Activated CD8-positive, alpha-beta T cell treated with anti-CD3 and anti-CD28 coated beads, Interleukin-2, amount 10 ng/mL, durations not matched to agents 7 days and 5 days (primary cell): ENCODE results near the gene MAPK1IP1L. TPM values are rescaled to one million over a fixed set of nuclear protein-coding genes. Genes with fewer than 3 reads are reported as not detected.
A peak's percentile ranks its signal among the peaks of the same experiment; 100 is the strongest.
"Not testable (repeated sequence)": the region's sequence is repeated elsewhere in the genome, so short reads cannot be mapped to it uniquely, and the experiment has no call there.

Experiments
- ATAC-seq: fragments of 150-1000 bp; cut with Tn5 transposase; one replicate; pipeline ENCODE4 v1.10.0; 2021; ENCODE audit warnings: moderate library complexity
- CTCF ChIA-PET: fragments of 350-600 bp; sonication (Branson Sonifier 250); formaldehyde crosslinking; loops from one replicate; lab custom pipeline; 2021; ENCODE audit warnings: antibody characterized with exemption; lab: Charles Lee
- POLR2A ChIA-PET: fragments of 350-600 bp; sonication (Branson Sonifier 250); formaldehyde crosslinking; loops from one replicate; lab custom pipeline; 2021; ENCODE audit warnings: antibody characterized with exemption; lab: Charles Lee
- DNase-seq: peaks from one replicate; pipeline ENCODE4 v3.0.0-alpha.2; 2020
- H3K27ac Mint-ChIP-seq: one replicate; pipeline ENCODE4 v1.8.0; 2021; ENCODE audit warnings: mild to moderate bottlenecking, mixed read lengths
- H3K27me3 Mint-ChIP-seq: one replicate; pipeline ENCODE4 v1.8.0; 2021; ENCODE audit warnings: low read depth, mixed read lengths
- H3K36me3 Mint-ChIP-seq: one replicate; pipeline ENCODE4 v1.8.0; 2021; ENCODE audit warnings: low read depth, mixed read lengths
- H3K4me1 Mint-ChIP-seq: one replicate; pipeline ENCODE4 v1.8.0; 2021; ENCODE audit warnings: low read depth, mixed read lengths
- H3K4me3 Mint-ChIP-seq: one replicate; pipeline ENCODE4 v1.8.0; 2021; ENCODE audit warnings: mild to moderate bottlenecking, mixed read lengths
- H3K9me3 Mint-ChIP-seq: one replicate; pipeline ENCODE4 v1.8.0; 2022; ENCODE audit warnings: mixed read lengths; ENCODE audit not compliant: insufficient read depth
- total RNA-seq, 2 experiments: library from RNA; stranded (reverse); gene quantifications; one replicate each; pipeline ENCODE4 v1.2.3, GENCODE V29; 2021

MAPK1IP1L gene
- total RNA-seq, 2 experiments from 2014 or later: 105 to 106 TPM

GRCh38 chr14:55073856-55074255 is 22.4 kb downstream of the MAPK1IP1L start:
- ChIA-PET CTCF (interaction anchor here (0.5 kb wide), 1 partner anchor 89 kb away, joined by 3 read pairs; no protein-coding TSS in a partner anchor), POLR2A (interaction anchor here (2.1 kb wide), 1 partner anchor 23 kb away, joined by 7 read pairs; the partner anchor contains the start of gene MAPK1IP1L)
- no peak overlapping the region for H3K27ac Mint-ChIP-seq
- H3K27me3 Mint-ChIP-seq: no peaks in the 10 kb centered on the region
- no peaks in the 10 kb centered on the region for H3K9me3 Mint-ChIP-seq
- no peak overlapping the region for H3K4me3 Mint-ChIP-seq
- DNase-seq: no peak
- H3K4me1 Mint-ChIP-seq: peaks cover 27% of the 10 kb centered on the region
- peaks cover 4% of the 10 kb centered on the region for H3K36me3 Mint-ChIP-seq
- ATAC-seq: no peak

DNA sequence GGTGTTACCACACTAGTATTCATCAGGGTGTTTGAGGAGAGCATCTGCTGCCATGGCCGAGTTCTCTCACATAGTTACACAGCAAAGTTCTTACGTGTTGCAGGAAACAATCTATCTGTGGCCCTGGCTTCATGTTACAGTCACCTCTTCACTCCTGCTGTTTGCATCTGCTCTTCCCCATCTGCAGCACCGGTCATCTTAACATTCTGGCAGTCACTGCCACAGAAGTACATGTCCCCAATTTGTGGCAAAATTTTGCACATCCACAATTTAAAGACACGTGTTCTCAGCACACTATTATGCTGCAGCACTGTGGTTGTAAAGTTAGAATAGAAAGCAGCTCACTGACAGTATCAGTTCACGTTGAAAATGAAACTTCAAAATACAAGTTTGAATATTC is 23.2 kb downstream of the MAPK1IP1L start:
- Mint-ChIP-seq H3K36me3 (peaks cover 3% of the 10 kb centered on the region), H3K27ac (peak overlapping the region; percentile 51), H3K4me1 (peaks cover 27% of the 10 kb centered on the region), H3K4me3 (no peak overlapping the region), H3K9me3 (no peaks in the 10 kb centered on the region), H3K27me3 (no peaks in the 10 kb centered on the region)
- CTCF ChIA-PET: interaction anchor here (0.6 to 1.0 kb wide), 2 partner anchors 23 to 196 kb away, joined by 3 to 6 read pairs; partner anchors contain the start of gene MAPK1IP1L
- DNase-seq: no peak
- ATAC-seq: no peak
- POLR2A ChIA-PET: interaction anchor here (2.1 kb wide), 1 partner anchor 23 kb away, joined by 7 read pairs; the partner anchor contains the start of gene MAPK1IP1L

- H3K36me3 Mint-ChIP-seq: no peaks in the 10 kb centered on the region
- POLR2A ChIA-PET: interaction anchor here (2.1 kb wide), 1 partner anchor 24 kb away, joined by 7 read pairs; the partner anchor contains the start of gene MAPK1IP1L
- DNase-seq (no peak), ATAC-seq (no peak)
- H3K4me1 Mint-ChIP-seq: peaks cover 27% of the 10 kb centered on the region
- H3K9me3 Mint-ChIP-seq: no peaks in the 10 kb centered on the region
- CTCF ChIA-PET: no interaction called here
- no peaks in the 10 kb centered on the region for H3K27me3 Mint-ChIP-seq
- H3K27ac Mint-ChIP-seq: no peak overlapping the region
- no peak overlapping the region for H3K4me3 Mint-ChIP-seq
These were observed 24.3 kb downstream of the MAPK1IP1L start for GRCh38 chr14:55075628-55076175.

- ATAC-seq (peak; percentile 51), DNase-seq (no peak)
- H3K27ac Mint-ChIP-seq: no peak overlapping the region
- peaks cover 5% of the 10 kb centered on the region for H3K27me3 Mint-ChIP-seq
- no peak overlapping the region for H3K4me3 Mint-ChIP-seq
- no peaks in the 10 kb centered on the region for H3K9me3 Mint-ChIP-seq
- H3K36me3 Mint-ChIP-seq: no peaks in the 10 kb centered on the region
- ChIA-PET CTCF (interaction anchor here (0.9 to 2.4 kb wide), 2 partner anchors 26 to 91 kb away, joined by 3 to 11 read pairs; partner anchors contain the start of gene MAPK1IP1L), POLR2A (interaction anchor here (0.8 to 1.4 kb wide), 4 partner anchors 21 to 51 kb away, joined by 3 to 4 read pairs (median 4); partner anchors contain the start of genes MAPK1IP1L, SOCS4 and WDHD1)
- H3K4me1 Mint-ChIP-seq: peaks cover 14% of the 10 kb centered on the region
These were observed 26.0 kb downstream of the MAPK1IP1L start for GRCh38 chr14:55077170-55078151.

DNA sequence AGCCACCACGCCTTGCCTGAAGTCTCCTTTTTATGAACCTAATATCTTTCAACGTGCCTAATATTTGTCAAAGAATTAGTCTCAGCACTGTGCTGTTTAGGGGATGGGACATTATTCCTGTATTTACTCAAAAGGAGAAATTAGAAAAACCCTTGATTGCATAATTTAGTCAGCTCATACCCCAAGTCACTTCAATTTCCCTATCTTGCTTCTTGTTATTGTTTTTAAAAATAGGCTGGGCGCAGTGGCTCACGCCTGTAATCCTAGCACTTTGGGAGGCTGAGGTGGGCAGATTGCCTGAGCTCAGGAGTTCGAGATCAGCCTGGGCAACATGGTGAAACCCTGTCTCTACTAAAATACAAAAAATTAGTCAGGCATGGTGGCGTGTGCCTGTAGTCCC is 28.5 kb downstream of the MAPK1IP1L start:
- ATAC-seq, H3K4me3 Mint-ChIP-seq, H3K27ac Mint-ChIP-seq, DNase-seq, H3K36me3 Mint-ChIP-seq, H3K4me1 Mint-ChIP-seq, H3K9me3 Mint-ChIP-seq: not testable (repeated sequence)
- POLR2A ChIA-PET: interaction anchor here (1.8 kb wide), 1 partner anchor 28 kb away, joined by 4 read pairs; the partner anchor contains the start of gene MAPK1IP1L
- peaks cover 13% of the 10 kb centered on the region for H3K27me3 Mint-ChIP-seq
- CTCF ChIA-PET: interaction anchor here (1.5 to 1.9 kb wide), 4 partner anchors 9 to 81 kb away, joined by 3 to 5 read pairs (median 5); partner anchors contain the start of gene MAPK1IP1L

GRCh38 chr14:55084401-55085059 is 33.1 kb downstream of the MAPK1IP1L start:
- Mint-ChIP-seq H3K27me3 (peaks cover 13% of the 10 kb centered on the region), H3K27ac (no peak overlapping the region), H3K9me3 (no peaks in the 10 kb centered on the region), H3K4me1 (peaks cover 2% of the 10 kb centered on the region), H3K4me3 (no peak overlapping the region), H3K36me3 (no peaks in the 10 kb centered on the region)
- no peak for ATAC-seq
- DNase-seq: no peak
- POLR2A ChIA-PET: interaction anchor here (0.6 kb wide), 1 partner anchor 58 kb away, joined by 3 read pairs; the partner anchor contains the start of genes SOCS4 and WDHD1
- CTCF ChIA-PET: interaction anchor here (0.6 to 1.4 kb wide), 4 partner anchors 33 to 642 kb away, joined by 3 to 7 read pairs (median 4); partner anchors contain the start of gene MAPK1IP1L

DNA sequence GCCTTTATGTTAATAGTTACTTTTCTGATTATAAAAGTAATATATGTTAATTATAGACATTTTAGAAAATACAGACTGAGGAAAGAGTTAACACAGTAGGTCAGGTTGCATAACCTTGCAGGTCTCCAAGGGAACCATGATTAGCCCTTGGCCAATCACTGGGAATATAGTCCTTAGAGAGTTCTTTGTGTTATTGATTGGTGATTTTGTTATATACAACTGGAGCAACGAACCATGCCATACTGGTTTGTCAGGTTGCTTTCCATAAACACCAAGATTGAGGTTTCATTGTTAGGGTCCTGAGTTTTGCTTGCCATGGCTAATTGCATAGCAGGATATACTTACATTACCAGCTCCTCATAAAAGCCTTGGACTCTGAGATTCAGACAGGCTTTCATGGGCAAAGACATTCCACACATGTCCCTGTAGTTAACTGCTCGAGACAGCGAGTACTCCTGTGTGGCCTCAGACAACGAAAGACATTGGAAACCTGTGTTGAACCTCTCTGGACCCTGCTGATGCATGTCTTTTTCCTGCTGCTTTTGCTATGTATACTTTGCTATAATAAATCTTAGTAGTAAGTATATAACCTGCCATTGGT is 33.7 kb downstream of the MAPK1IP1L start:
- H3K27me3 Mint-ChIP-seq: peaks cover 13% of the 10 kb centered on the region
- H3K9me3 Mint-ChIP-seq: no peaks in the 10 kb centered on the region
- no peak for DNase-seq
- ChIA-PET POLR2A (interaction anchor here (0.6 kb wide), 1 partner anchor 58 kb away, joined by 3 read pairs; the partner anchor contains the start of genes SOCS4 and WDHD1), CTCF (interaction anchor here (1.1 to 1.4 kb wide), 3 partner anchors 34 to 75 kb away, joined by 3 to 7 read pairs (median 5); partner anchors contain the start of gene MAPK1IP1L)
- no peak overlapping the region for H3K27ac Mint-ChIP-seq
- no peaks in the 10 kb centered on the region for H3K36me3 Mint-ChIP-seq
- no peak overlapping the region for H3K4me3 Mint-ChIP-seq
- no peak for ATAC-seq
- H3K4me1 Mint-ChIP-seq: peaks cover 3% of the 10 kb centered on the region

DNA sequence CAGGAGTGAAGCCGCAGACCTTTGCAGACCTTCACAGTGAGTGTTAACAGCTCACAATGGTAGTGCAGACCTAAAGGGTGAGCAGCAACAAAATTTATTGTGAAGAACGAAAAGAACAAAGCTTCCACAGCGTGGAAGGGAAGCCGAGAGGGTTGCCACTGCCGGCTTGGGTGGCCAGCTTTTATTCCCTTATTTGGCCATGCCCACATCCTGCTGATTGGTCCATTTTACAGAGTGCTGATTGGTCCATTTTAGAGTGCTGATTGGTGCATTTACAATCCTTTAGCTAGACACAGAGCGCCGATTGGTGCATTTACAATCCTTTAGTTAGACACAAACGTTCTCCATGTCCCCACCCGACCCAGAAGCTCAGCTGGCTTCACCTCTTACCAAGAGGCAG is 35.5 kb downstream of the MAPK1IP1L start:
- Mint-ChIP-seq H3K27ac (no peak overlapping the region), H3K4me1 (peaks cover 15% of the 10 kb centered on the region), H3K9me3 (no peaks in the 10 kb centered on the region), H3K4me3 (no peak overlapping the region), H3K36me3 (no peaks in the 10 kb centered on the region), H3K27me3 (peaks cover 9% of the 10 kb centered on the region)
- DNase-seq (no peak), ATAC-seq (no peak)
- POLR2A ChIA-PET: no interaction called here
- CTCF ChIA-PET: interaction anchor here (4.6 kb wide), 1 partner anchor 72 kb away, joined by 62 read pairs; no protein-coding TSS in a partner anchor

DNA sequence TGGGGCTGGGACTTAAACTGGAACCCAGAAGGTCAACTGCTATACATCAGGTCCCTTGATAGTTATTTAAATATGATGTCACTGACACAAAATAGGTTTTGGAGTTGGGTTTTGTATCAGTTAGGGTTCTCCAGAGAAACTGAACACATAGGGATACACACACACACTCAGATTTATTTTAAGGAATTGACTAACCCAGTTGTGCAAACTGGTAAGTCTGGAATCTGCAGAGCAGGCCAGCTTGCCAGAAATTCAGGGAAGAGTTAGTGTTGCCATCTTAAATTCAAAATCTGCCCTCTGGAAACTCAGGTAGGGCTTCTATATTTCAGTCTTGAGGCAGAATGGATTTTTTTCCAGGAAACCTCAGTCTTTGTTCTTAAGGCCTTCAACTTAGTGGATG is 36.9 kb downstream of the MAPK1IP1L start:
- Mint-ChIP-seq H3K9me3 (no peaks in the 10 kb centered on the region), H3K36me3 (no peaks in the 10 kb centered on the region), H3K4me3 (no peak overlapping the region), H3K27me3 (peaks cover 4% of the 10 kb centered on the region), H3K4me1 (peaks cover 27% of the 10 kb centered on the region), H3K27ac (no peak overlapping the region)
- CTCF ChIA-PET: interaction anchor here (0.9 to 4.9 kb wide), 6 partner anchors 9 to 70 kb away, joined by 3 to 62 read pairs (median 14); partner anchors contain the start of genes LGALS3 and MAPK1IP1L
- POLR2A ChIA-PET: no interaction called here
- ATAC-seq: no peak
- DNase-seq: no peak

DNA sequence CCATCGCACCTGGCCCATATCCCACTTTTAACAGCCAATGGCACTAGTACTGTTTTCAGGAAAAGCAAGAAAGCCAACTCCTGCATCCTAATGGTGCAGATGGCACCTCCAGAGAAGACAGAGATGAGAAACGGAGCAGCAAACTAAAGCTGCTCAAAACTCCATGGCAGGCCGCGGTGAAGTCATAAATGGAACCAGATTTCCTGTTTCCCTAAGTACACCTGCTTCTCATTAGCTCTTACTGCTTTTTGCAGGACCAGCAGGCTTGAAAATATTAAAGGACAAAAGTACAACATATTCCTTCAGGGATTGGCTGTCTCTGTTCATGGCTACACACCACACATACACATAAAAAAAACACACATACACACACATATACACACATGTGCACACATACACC is 40.9 kb downstream of the MAPK1IP1L start:
- CTCF ChIA-PET: interaction anchor here (0.9 to 4.9 kb wide), 9 partner anchors 9 to 71 kb away, joined by 3 to 37 read pairs (median 6); partner anchors contain the start of genes LGALS3 and MAPK1IP1L
- Mint-ChIP-seq H3K4me1 (peaks cover 34% of the 10 kb centered on the region), H3K36me3 (peaks cover 2% of the 10 kb centered on the region), H3K27me3 (no peaks in the 10 kb centered on the region), H3K9me3 (no peaks in the 10 kb centered on the region), H3K27ac (peak overlapping the region; percentile 43), H3K4me3 (no peak overlapping the region)
- no peak for DNase-seq
- POLR2A ChIA-PET: interaction anchor here (0.7 to 1.7 kb wide), 3 partner anchors 11 to 66 kb away, joined by 3 to 8 read pairs (median 3); no protein-coding TSS in a partner anchor
- ATAC-seq: no peak
